Measurements from ENCODE around the gene NBAS.
A peak's percentile ranks its signal among the peaks of the same experiment; 100 is the strongest.

NBAS gene

DNA sequence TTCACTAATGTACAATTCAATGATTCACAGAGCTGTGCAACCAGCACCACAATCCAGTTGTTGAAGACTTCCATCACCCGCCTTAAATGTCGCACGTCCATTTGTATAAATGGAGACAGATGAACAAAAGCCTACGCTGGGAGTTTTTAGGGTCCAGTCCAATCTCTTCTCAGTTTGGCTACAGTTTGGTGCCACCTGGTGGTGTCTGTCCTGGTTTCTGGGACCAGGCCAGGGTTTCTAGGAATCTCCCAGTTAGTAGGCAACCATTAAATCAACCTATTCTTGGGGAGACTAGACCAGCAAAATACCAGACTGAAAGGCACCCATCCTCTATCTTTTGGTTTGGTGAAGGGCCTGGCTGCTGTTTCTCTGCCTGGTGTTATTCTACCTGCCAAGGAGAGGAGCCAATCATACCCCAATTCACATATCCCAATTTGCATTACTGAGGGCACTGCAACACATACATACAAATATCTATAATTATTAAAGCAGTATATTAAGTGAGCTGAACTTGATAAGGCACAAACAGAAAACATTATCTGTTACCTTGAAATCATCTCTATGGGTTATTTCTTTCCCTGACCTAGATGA, 27.3 kb upstream of the NBAS start:
- peak in 1 of 2 donors; percentile 5 for DNase-seq

DNA sequence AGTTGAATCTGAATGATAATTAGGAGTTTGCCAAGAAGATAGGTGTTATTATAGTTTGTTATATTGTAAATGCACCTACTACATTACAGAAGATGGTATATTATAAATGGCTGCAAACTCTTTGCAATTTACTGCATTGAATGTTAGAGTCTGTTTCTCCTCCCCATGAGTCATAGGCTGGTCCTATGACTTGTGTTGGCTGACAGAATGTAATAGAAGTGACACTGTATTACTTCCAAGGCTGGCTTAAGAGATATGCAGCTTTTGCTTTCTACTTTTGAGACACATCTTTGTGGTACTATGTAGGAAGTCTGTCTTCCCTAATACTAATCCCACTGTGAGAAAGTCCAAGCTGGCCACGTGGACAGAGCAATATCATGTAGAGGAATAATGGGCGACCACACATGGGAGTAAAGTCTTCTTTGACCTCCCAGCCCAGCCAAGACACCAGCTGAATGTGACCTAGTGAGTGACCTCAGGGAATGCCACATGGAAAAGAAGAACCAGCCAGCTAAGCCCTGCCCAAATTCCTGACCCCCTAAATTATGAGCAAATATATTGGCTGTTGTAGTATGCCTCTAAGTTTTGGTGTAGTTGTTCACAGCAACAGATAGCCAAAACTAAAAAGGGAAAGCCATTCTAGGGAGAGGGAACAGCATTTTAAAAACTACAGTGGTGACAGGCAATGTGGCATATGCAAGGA, 23.8 kb upstream of the NBAS start:
- no peak for DNase-seq

DNA sequence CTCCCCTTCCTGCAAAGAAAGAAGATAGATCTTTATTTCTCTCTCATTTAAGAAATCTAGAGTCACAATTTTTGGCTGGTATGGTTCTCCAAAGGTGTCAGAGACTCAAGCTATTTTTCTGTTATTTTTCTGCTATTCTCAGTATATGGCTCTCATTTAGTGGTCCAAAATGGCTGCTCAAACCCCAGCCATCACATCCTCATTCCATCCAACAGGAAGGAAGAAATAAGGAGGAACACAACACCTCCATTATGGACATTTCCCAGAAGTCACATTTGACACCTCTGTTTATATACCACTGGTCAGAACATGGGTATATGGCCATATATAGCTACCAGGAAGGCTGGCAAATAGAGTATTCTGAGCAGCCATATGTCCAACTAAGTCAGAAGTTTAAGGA, 23.2 kb upstream of the NBAS start:
- DNase-seq, result no peak

DNA sequence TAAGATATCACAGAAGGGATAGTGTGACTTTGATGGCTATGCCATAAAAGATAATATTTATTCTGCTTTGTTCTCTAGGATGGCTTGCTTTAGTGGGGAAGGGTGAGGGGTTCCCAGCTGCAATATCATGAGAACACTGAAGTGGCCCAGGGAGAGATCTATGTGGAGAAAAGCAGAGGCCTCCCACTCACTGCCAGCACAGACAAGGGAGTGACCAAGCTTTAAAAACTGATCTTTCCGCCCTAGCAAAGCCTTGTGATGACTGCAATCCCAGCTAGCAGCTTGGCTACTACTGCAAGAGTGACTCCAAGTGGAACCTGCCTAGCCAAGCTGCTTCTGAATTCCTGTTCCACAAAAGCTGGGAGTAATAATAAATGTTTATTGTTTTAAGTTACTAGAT, 22.7 kb upstream of the NBAS start:
- no peak for DNase-seq

DNA sequence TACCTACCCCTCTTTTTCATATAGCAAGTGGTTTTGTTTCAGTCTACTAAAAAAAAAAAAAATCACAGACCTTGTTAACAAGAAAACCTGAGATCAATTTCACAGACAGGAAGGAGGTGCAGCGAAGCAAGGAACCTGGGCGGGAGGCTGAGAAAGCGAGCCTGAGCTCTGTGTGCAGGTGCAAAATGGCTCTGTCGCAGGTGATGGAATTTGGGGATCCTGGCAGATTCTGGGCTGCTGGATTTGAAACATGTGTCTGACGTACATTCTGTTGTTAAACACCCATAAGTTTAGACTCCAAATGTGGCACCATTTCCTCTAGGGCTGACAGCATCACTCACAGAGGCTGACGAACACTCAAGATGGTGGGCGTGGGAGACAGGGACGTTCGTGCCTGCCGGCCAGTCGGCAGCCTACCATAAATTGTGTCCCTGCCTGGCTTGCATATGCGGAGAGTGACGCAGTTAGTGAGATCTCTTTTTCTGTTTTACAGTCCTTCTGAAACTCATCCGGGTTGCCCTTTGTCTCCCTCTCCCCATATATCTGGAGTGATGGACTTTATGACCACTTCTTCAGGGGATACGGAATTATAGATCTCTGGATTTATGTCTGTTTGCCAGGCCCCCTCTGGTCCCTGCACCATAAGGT, 21.7 kb upstream of the NBAS start:
- no peak for DNase-seq

DNA sequence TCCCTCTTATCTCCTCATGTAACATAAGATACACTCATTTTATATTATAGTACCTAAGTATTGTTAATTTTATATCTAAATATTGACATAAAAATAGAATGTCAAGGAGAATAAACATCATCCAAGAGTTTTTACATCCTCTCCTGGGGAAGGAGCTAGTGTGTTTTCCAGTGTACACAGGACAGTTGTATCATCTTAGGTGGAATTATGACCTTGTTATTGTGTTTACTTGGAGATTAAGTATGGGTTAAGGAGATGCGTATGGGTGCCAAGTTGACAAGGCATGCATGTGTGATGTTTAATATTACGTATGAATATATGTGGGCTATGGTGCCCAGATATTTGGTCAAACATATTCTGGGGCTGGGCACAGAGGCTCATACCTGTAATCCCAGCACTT, 19.3 kb upstream of the NBAS start:
- DNase-seq, result no peak

DNA sequence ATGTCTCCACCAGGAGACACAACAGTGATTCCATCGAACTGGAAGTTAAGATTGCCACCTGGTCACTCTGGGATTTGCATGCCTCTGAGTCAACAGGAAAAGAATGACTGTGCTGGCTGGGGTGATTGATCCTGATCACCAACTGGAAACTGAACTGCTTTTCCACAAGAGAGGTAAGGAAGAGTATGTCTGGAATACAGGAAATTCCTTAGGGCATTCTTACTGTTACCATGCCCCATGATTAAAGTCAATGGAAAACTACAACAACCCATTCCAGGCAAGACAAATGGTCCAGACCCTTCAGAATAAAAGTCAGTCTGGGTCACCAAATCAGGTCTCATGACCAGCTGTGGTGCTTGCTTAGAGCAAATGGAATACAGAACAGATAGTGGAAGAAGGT, 18.5 kb upstream of the NBAS start:
- no peak for DNase-seq

DNA sequence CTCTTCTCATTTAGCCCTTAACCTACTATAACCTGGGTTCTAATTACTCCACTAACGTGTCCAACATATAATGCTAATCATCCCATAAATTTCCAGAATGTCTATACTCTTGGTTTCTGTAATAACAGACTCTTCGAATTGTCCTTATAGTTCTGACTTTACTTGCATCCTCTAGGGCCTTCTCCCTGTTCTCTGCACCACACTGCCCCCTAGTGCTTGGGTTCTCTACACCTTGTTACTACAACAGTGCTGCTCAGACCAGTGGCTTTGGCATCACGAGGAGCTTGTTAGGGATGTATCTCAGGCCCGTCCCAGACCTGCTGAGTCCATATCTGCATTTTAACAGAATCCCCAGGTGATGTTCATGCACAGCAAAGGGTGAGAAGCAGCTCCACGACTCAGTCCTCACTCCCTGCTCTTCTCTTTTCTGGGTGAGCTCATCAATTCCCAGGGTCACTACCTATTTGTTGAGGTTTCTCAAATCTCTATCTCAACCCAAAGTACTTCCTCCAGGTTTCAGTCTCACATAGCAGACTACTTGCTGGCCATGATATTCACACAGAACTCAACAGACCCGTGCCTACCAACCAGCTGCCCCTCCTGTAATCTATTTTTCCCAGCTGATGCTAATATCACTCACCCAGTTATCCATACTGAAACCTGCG, 16.1 kb upstream of the NBAS start:
- DNase-seq, result peak; percentile 75 to 80

DNA sequence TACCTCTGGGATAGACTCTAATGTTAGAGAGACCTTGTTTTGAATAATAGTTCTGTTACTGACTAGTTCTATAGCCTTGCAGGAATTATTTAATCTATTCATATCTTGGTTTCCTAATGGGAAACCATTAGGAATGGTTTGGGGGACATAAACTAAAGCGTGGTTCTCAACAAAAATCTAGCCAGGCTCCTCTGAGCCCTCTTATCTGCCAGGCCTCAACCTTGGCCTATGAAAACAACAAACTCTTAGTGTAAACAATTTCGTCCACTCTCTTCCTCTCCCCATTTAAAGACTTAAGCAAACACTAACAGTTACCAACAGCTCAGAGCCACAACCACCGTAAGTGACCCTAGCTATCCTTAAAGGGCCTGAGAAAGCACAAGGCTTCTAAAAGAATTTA, 10.6 kb upstream of the NBAS start:
- DNase-seq, result no peak

DNA sequence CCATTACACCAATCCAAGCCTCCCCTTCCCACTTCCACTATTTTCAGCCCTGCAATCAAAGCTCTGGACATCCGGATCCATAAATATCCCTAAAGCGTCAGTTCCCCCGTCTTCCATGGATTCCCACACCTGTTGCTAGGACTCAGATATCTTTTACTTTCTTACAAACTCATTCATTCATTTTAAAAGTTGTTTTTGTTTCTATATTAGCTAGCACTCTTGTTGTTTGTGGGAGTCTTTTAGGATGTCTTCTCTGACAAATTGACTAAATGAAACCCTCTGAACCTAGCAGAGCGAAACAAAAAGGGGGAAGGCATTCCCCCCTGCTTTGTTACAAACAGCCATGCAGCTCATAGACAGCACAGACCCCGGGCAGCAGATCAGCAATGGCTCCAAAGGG, 9.0 kb upstream of the NBAS start:
- DNase-seq, result no peak

DNA sequence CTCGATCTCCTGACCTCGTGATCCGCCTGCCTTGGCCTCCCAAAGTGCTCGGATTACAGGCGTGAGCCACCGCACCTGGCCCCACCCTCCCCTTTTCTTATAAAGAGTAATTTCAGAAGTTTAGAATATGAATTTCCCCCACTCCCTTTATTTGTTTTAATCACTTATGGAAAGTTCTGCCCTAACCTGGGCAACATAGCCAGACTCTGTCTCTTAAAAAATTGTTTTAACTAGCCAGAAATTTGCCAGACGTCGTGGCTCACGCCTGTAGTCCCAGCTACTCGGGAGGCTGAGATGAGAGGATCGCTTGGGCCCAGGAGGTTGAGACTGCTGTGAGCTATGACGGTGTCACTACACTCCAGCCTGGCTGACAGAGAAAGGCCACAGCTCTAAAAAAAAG, 7.7 kb upstream of the NBAS start:
- no peak for DNase-seq

DNA sequence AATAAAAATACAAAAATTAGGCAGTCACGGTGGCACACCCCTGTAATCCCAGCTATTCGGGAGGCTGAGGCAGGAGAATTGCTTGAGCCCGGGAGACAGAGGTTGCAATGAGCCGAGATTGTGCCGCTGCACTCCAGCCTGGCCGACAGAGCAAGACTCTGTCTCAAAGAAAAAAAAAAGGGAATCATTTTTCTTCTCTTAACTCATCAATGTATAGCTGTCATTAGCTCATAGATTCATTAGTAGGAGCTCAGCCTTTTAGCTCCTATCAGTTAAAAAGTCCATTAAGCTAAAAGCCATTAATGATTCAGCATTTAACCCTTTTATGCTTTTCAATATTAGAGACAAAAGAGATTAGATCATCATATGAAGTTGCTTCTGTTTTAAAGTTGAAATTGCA, 5.8 kb upstream of the NBAS start:
- no peak for DNase-seq

DNA sequence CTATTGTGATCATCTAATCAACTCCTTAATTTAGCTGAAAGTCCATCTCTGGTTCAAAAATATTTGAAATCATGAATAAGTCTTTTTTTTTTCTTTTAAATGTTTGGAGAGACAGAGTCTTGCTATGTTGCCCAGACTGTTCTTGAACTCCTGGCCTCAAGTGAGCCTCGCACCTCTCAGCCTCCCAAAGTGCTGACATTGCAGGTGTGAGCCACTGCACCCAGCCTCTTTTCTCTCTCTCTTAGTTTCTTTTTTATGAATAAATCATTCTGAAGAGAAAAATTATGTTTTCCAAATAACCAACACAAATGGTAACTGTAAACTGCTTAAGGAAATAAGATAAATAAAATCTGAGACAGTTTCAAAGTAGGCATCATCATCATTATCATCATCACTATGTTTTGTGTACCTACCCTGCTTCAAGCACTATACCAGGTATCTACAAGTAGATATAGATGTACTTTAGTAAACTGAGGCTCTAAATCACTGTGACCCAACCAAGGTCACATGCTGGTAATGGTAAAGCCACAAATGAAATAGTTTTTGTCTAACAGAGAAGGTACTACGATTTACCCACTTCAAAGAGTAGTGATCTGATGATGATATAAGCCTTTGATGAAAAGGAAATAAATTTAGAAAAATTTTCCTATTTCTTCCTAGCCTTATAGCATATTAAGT, 5.0 kb upstream of the NBAS start:
- no peak for DNase-seq

DNA sequence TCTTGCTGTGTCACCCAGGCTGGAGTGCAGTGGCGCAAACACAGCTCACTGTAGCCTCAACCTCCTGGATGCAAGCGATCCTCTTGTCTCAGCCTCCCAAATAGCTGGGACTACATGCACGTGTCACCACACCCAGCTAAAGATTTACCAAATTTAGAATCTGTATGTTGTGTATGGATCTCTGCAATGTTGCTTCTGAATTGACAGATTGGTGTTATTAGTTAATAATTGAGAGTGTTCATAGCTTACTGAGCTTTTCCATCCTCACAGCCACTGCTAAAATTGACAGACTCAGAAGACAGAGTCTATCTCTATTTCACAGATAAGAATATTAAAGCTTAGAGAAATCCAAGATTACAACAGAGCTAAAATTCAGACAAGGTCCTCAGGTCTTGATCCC, 4.3 kb upstream of the NBAS start:
- no peak for DNase-seq

DNA sequence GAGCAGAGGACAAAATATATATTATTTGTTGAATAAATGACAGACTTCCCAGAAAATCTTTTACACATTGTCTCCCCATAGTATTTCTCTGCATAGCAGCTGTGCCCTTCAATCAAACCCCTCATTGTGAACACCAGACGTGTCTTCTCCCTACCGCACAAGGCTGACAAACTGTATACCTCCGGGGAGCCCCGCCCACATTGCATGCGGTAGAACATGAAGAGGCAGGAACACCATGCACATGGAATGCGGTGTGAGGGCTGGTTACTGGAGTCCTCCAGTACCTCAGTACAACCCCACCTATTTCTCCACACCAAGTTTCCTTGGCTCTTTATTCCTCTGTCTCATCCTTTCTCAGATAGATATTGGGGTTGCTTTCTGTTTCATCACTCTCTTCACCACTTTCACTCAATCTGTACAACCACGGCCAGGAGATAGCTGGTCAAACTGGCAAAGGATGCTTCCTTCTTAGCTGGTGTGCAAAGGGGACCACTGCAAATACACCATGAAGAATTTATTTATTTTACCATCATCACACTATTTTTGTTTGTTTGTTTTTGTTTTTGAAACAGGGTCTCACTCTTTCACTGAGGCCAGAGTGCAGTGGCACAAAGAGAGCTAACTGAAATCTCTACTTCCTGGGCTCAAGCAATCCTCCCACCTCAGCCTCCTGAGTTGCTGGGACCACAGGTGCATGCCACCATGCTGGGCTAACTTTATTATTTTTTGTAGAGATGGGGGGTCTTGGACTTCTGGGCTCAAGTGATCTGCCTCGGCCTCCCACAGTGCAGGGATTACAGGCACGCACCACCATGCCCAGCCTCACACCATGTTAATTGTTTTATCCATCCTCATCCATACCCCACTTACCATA, 2.3 kb upstream of the NBAS start:
- no peak for DNase-seq

DNA sequence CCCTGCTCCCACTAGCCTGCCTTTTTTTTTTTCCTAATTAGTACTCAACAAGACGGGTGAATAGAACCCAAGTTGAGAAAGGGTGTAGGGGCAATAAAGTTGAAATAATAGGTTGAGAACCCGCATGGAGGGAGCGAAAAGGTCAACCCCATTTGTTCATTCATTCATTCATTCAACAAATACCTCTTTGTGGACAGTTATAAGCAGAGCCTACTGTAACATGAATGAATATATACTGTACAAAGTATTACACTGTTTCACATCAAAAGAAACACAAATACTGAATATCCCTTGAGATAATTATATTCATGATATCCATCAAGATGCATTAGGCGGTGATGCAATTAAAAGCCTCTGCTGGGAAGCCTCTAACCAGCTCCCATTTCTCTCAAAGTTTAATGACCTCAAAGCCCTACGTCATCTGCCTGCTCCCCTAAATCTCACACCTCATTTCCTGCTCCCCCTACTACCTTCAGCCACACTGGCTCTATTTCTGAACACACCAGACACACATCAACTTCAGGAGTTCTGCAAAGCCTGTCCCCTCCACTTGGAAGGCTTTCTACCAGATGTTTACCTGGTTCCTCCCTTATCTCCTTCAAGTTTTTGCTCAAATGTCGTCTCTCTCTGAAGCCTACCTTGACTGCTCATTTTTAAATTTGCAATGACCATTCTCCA, 1.4 kb upstream of the NBAS start:
- no peak for DNase-seq

DNA sequence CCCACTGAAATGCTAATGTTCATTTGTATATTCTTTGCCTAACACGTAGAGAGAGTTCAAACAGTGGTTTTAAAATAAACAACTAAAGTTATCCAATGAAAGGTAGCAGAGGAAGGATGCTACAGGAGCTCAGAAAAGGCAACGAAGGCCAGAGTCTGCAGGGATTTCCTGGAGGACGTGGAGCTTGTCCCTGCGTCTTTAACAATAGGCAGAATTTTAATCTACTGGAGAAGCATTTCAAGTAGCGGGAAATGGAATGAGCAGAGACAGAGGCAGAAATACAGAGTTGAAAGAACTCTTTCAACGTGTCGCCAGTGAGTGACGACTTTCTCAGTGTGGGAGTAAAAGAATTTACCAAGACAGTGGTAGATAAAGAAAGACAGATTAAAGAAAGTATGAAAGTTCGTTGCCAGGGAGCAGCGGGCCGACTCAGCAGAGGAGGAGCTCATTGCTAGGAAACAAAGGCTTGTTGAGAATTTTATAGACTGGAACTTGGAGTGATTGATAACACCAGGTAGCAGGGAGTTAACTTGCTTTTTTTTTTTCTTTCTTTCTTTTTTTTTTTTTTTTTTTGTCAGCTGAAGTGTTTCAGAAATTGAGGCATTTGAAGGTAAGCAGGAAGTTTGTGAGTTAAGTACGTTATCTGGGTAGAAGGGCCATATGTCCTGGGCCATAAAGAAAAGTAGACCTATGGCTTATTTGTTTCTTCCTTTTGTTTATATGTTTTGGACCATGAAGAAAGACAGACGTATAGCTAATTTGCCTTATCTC, 625 bp upstream of the NBAS start:
- DNase-seq, result peak; percentile 6 to 31

DNA sequence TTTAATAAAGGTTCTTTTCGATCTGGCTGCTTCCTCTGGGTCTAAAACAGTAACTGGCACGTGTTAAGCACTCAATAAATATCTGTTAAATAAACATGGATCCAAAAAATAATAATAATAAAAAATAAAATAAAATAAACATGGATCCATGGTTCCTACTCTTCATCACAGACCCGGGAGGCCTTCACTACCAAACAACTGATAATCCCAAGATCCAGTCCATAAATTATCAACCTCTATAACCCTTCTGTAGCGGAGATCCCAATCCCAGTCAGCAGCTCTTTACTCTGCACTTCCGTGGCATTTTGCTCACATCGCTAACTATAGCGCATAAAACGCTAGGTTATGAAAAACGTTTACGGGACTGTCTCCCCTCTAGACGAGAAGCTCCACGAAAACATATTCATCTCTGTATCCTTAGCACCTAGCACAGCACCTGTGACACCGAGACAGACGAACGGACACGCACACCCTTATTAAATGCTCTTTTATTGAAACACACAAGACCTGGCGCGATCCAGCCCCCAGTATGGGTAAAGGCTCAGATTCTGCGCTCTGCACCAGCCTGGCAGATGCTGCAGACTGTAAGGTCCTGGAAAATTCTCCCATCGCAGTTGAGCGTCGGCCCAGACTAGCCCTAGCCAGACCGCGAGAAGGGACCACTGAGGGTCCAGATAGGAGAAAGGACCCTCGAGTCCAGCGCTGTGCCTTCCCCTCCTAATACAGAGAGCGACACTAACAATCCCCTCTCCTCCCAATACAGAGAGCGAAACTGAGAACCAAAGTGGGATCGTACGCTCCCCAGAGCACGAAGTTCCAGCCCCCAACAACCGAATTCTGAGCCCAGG, 770 bp downstream of the NBAS start:
- peak in 1 of 2 donors; percentile 2 for DNase-seq

DNA sequence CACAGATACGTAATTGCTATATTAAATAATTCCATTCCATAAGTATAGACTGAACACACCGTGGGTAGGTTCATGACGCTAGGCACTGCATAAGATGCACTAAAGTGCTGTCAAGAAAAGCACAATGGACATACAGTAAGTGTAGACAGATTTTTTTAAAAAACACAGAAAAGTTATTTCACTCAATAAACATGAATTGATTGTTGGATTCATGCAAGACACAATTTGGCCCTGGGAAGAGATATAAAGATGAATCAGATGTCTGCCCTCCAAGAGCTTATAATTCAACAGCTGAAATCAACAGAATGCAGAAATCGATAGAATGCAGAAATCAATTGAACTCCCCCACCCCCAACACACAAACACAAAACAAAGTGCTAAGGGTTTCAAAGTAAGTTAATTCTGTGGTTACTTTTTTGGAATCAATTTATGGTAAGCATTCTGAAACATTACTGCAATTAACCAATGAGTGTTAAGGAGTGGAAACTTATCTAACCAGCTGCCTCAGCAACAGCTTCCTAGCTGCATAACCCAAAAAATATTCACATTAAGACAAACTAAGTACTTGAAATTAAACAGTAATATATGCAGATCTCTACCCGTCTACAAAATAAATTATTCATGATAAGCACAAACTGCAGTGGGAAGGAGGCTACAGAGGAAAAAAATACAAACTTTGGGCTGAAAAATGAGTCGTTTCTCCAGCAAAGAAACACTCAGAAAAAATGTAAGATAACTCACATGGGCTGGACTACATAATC, 1.6 kb downstream of the NBAS start:
- DNase-seq, result no peak
